H9 (cell line): ENCODE results near the gene RUNX2. TPM values are rescaled to one million over a fixed set of nuclear protein-coding genes. Genes with fewer than 3 reads are reported as not detected.

ENCODE experiments used
- DNase-seq: peaks from one replicate; pipeline ENCODE4 v3.0.0-alpha.2; 2017
- H2AFZ ChIP-seq: one replicate; pipeline ENCODE4 v1.6.1; 2013; ENCODE audit warnings: mild to moderate bottlenecking, low read length, control low read depth, moderate library complexity
- H2AK5ac ChIP-seq: 2 replicates; pipeline ENCODE4 v1.6.1; 2013; ENCODE audit warnings: low read length, control low read depth, mixed read lengths; ENCODE audit not compliant: insufficient read length
- H2BK120ac ChIP-seq: one replicate; pipeline ENCODE4 v1.6.1; 2013; ENCODE audit warnings: low read depth, mild to moderate bottlenecking, low read length, control low read depth, inconsistent platforms; ENCODE audit not compliant: poor library complexity, severe bottlenecking
- H2BK12ac ChIP-seq: 2 replicates; pipeline ENCODE4 v1.6.1; 2013; ENCODE audit warnings: low read length, control low read depth, mixed read lengths, low read depth; ENCODE audit not compliant: insufficient read length
- H2BK15ac ChIP-seq: 2 replicates; pipeline ENCODE4 v1.6.1; 2013; ENCODE audit warnings: low read depth, low read length, control low read depth
- H2BK20ac ChIP-seq: one replicate; pipeline ENCODE4 v1.6.1; 2013; ENCODE audit warnings: low read depth, mild to moderate bottlenecking, low read length, control low read depth, inconsistent platforms; ENCODE audit not compliant: poor library complexity, severe bottlenecking
- H2BK5ac ChIP-seq: 2 replicates; pipeline ENCODE4 v1.6.1; 2013; ENCODE audit warnings: low read length, control low read depth, mixed read lengths; ENCODE audit not compliant: insufficient read length
- H3K14ac ChIP-seq: 2 replicates; pipeline ENCODE4 v1.6.1; 2013; ENCODE audit warnings: low read length, control low read depth; ENCODE audit not compliant: insufficient read depth
- H3K18ac ChIP-seq: 2 replicates; pipeline ENCODE4 v1.6.1; 2013; ENCODE audit warnings: low read depth, mild to moderate bottlenecking, mixed read lengths, low read length, control low read depth; ENCODE audit not compliant: insufficient read length
- H3K23ac ChIP-seq: 2 replicates; pipeline ENCODE4 v1.6.1; 2013; ENCODE audit warnings: low read length, control low read depth, mixed read lengths, low read depth; ENCODE audit not compliant: insufficient read length
- H3K23me2 ChIP-seq: 2 replicates; pipeline ENCODE4 v1.6.1; 2013; ENCODE audit warnings: low read depth, mild to moderate bottlenecking, mixed read lengths, low read length, control low read depth; ENCODE audit not compliant: insufficient read length, poor library complexity, severe bottlenecking
- H3K27ac ChIP-seq: 2 replicates; pipeline ENCODE4 v1.5.1; 2013; ENCODE audit warnings: low read length, control low read depth, mixed read lengths, low read depth; ENCODE audit not compliant: insufficient read length
- H3K27me3 ChIP-seq: 2 replicates; pipeline ENCODE4 v1.6.1; 2013; ENCODE audit warnings: low read length, control low read depth, inconsistent platforms; ENCODE audit not compliant: insufficient read depth
- H3K4ac ChIP-seq: 2 replicates; pipeline ENCODE4 v1.6.1; 2013; ENCODE audit warnings: low read depth, mild to moderate bottlenecking, control low read depth, inconsistent platforms, low read length, moderate library complexity
- H3K4me1 ChIP-seq: 2 replicates; pipeline ENCODE4 v1.6.1; 2013; ENCODE audit warnings: low read length, control low read depth, inconsistent platforms; ENCODE audit not compliant: insufficient read depth
- H3K4me2 ChIP-seq: 2 replicates; pipeline ENCODE4 v1.6.1; 2013; ENCODE audit warnings: low read length, control low read depth, mixed read lengths; ENCODE audit not compliant: insufficient read length, insufficient read depth
- H3K56ac ChIP-seq: 2 replicates; pipeline ENCODE4 v1.6.1; 2013; ENCODE audit warnings: low read depth, mild to moderate bottlenecking, mixed read lengths, low read length, control low read depth; ENCODE audit not compliant: insufficient read length
- H3K79me1 ChIP-seq: 2 replicates; pipeline ENCODE4 v1.6.1; 2013; ENCODE audit warnings: low read depth, mild to moderate bottlenecking, moderate library complexity, low read length, control low read depth, inconsistent platforms; ENCODE audit not compliant: insufficient read depth, poor library complexity, severe bottlenecking
- H3K79me2 ChIP-seq: 2 replicates; pipeline ENCODE4 v1.6.1; 2013; ENCODE audit warnings: low read length, control low read depth, inconsistent platforms; ENCODE audit not compliant: insufficient read depth
- H3K9ac ChIP-seq: 2 replicates; pipeline ENCODE4 v1.6.1; 2013; ENCODE audit warnings: low read length, control low read depth, mixed read lengths; ENCODE audit not compliant: insufficient read length; ENCODE audit errors: extremely low read depth
- H3K9me3 ChIP-seq: one replicate; pipeline ENCODE4 v1.6.1; 2013; ENCODE audit warnings: low read depth, low read length, inconsistent platforms; ENCODE audit not compliant: control insufficient read depth
- H3T11ph ChIP-seq: one replicate; pipeline ENCODE4 v1.6.1; 2013; ENCODE audit warnings: mild to moderate bottlenecking, low read length, control low read depth, inconsistent platforms
- H4K20me1 ChIP-seq: one replicate; pipeline ENCODE4 v1.6.1; 2013; ENCODE audit not compliant: control insufficient read depth, insufficient read length, insufficient read depth
- H4K5ac ChIP-seq: 2 replicates; pipeline ENCODE4 v1.6.1; 2013; ENCODE audit warnings: low read depth, mild to moderate bottlenecking, mixed read lengths, low read length, control low read depth; ENCODE audit not compliant: insufficient read length
- H4K8ac ChIP-seq: replicated peaks from 2 replicates; pipeline ENCODE4 v1.6.1; 2013; ENCODE audit warnings: low read length, control low read depth, mixed read lengths, low read depth; ENCODE audit not compliant: insufficient read length
- H4K91ac ChIP-seq: 2 replicates; pipeline ENCODE4 v1.6.1; 2013; ENCODE audit warnings: low read depth, mild to moderate bottlenecking, moderate library complexity, mixed read lengths, low read length, control low read depth; ENCODE audit not compliant: insufficient read length
- H3K27ac Mint-ChIP-seq, 3 experiments: 2 replicates in 2 of 3; 3 replicates in 1 of 3; pipeline ENCODE4 v1.8.0; 2020 to 2021; ENCODE audit warnings: mixed read lengths in 3 of 3, mild to moderate bottlenecking in 1 of 3, moderate library complexity in 1 of 3
- H3K27me3 Mint-ChIP-seq: 2 replicates; pipeline ENCODE4 v1.8.0; 2021; ENCODE audit warnings: low read depth, mild to moderate bottlenecking, moderate library complexity, mixed read lengths
- H3K36me3 Mint-ChIP-seq, 3 experiments: 2 replicates in 2 of 3; 3 replicates in 1 of 3; pipeline ENCODE4 v1.8.0; 2020 to 2021; ENCODE audit warnings: low read depth in 3 of 3, mixed read lengths in 3 of 3; ENCODE audit not compliant: insufficient read depth in 1 of 3
- H3K4me1 Mint-ChIP-seq, 2 experiments: 2 replicates each; pipeline ENCODE4 v1.8.0; 2020; ENCODE audit warnings: mixed read lengths in 2 of 2
- H3K4me3 Mint-ChIP-seq, 2 experiments: 2 replicates in 1 of 2; 3 replicates in 1 of 2; pipeline ENCODE4 v1.8.0; 2020 to 2021; ENCODE audit warnings: mild to moderate bottlenecking in 2 of 2, mixed read lengths in 2 of 2, moderate library complexity in 1 of 2
- H3K9me3 Mint-ChIP-seq, 2 experiments: 2 replicates in 1 of 2; 3 replicates in 1 of 2; pipeline ENCODE4 v1.8.0; 2020; ENCODE audit warnings: mild to moderate bottlenecking in 2 of 2, mixed read lengths in 2 of 2, moderate library complexity in 1 of 2
- CTCF ChIP-seq: fragments of 200-600 bp; sonication (generic); conservative IDR thresholded peaks from 3 replicates; pipeline ENCODE4 v1.8.0; 2021; ENCODE audit warnings: antibody characterized with exemption, mild to moderate bottlenecking
- WGBS: extraction: QIAGEN DNeasy Blood & Tissue Kit; methylation state at CpG from one replicate; pipeline ENCODE4 v1.1.7; 2013; ENCODE audit warnings: missing lambda C conversion rate, low lambda C conversion rate, mixed read lengths; ENCODE audit not compliant: insufficient read length; ENCODE audit errors: extremely low coverage; 5-methylcytosine and 5-hydroxymethylcytosine counted together
- total RNA-seq: library from RNA; stranded (reverse); gene quantifications from 2 replicates; pipeline ENCODE4 v1.2.1, GENCODE V29; 2021

Gene RUNX2
- total RNA-seq, 1 experiment from 2014 or later: 0.15 TPM

GRCh38 chr6:45689926-45690615, 361.9 kb downstream of the RUNX2 start:
- Histone ChIP-seq H2AK5ac (no peak overlapping the region), H3K9ac (no peak overlapping the region), H3K27ac (no peak overlapping the region), H3K18ac (no peak overlapping the region), H3K23me2 (no peaks in the 10 kb centered on the region), H4K91ac (no peak overlapping the region), H2BK5ac (no peak overlapping the region), H3K4me2 (no peak overlapping the region), H3T11ph (no peak overlapping the region), H4K5ac (no peak overlapping the region), H3K79me2 (no peaks in the 10 kb centered on the region), H3K79me1 (no peaks in the 10 kb centered on the region), H4K8ac (no peak overlapping the region), H3K23ac (no peak overlapping the region), H2BK120ac (no peak overlapping the region), H3K4ac (no peak overlapping the region), H3K14ac (no peak overlapping the region), H3K4me1 (no peaks in the 10 kb centered on the region), H2BK20ac (no peak overlapping the region), H2AFZ (no peak overlapping the region), H3K27me3 (no peaks in the 10 kb centered on the region), H3K9me3 (no peaks in the 10 kb centered on the region), H3K56ac (no peak overlapping the region), H4K20me1 (no peaks in the 10 kb centered on the region), H2BK12ac (no peak overlapping the region), H2BK15ac (no peak overlapping the region)
- no peak for TF ChIP-seq CTCF
- no peaks in the 10 kb centered on the region for H3K4me1 Mint-ChIP-seq
- no CpG with 5 or more reads among the region's 2 CpGs for WGBS
- no peaks in the 10 kb centered on the region for H3K9me3 Mint-ChIP-seq
- no peak for DNase-seq
- no peak overlapping the region for H3K27ac Mint-ChIP-seq
- no peaks in the 10 kb centered on the region for H3K27me3 Mint-ChIP-seq
- no peaks in the 10 kb centered on the region for H3K36me3 Mint-ChIP-seq
- no peak overlapping the region for H3K4me3 Mint-ChIP-seq
